ENCODE data around the gene KYNU.
A peak's percentile ranks its signal among the peaks of the same experiment; 100 is the strongest.
"Not testable (repeated sequence)": the region's sequence is repeated elsewhere in the genome, so short reads cannot be mapped to it uniquely, and the experiment has no call there.

KYNU gene

GRCh38 chr2:143068094-143068493, 190.6 kb downstream of the KYNU start:
- no peak overlapping the region for H3K27ac ChIP-seq
- POLR2A ChIA-PET (ENCODE audit: low non-redundant PET): no interaction called here
- TF ChIP-seq, protein P1, sequence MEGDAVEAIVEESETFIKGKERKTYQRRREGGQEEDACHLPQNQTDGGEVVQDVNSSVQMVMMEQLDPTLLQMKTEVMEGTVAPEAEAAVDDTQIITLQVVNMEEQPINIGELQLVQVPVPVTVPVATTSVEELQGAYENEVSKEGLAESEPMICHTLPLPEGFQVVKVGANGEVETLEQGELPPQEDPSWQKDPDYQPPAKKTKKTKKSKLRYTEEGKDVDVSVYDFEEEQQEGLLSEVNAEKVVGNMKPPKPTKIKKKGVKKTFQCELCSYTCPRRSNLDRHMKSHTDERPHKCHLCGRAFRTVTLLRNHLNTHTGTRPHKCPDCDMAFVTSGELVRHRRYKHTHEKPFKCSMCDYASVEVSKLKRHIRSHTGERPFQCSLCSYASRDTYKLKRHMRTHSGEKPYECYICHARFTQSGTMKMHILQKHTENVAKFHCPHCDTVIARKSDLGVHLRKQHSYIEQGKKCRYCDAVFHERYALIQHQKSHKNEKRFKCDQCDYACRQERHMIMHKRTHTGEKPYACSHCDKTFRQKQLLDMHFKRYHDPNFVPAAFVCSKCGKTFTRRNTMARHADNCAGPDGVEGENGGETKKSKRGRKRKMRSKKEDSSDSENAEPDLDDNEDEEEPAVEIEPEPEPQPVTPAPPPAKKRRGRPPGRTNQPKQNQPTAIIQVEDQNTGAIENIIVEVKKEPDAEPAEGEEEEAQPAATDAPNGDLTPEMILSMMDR (conservative IDR thresholded peaks at IDR 0.05; ENCODE audit: low read depth): no peak
- no peak for DNase-seq (ENCODE audit: low spot score)
- CTCF ChIA-PET: no interaction called here

GRCh38 chr2:143068509-143068908, 191.0 kb downstream of the KYNU start:
- DNase-seq (ENCODE audit: low spot score): no peak
- ChIA-PET POLR2A (ENCODE audit: low non-redundant PET) (no interaction called here), CTCF (no interaction called here)
- TF ChIP-seq, protein P1 (conservative IDR thresholded peaks at IDR 0.05; ENCODE audit: low read depth): no peak
- H3K27ac ChIP-seq: no peak overlapping the region

DNA sequence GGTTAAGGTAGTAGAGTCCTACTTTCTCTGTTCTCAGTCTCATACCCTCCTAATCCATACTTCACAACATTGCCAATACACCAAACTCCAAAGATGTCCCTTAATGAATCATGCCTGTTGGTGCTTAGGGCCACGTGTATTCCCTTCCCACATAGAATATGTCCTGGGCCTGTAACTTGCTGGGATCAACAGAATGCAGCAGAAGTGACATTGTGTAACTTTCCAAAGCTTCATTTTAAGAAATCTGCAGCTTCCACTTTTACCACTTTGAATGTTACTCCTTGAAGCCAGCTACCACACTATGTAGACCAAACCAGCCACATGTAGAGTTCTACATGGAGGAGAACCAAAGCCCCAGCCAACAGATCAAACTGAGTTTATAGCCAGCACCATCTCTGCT, 193.2 kb downstream of the KYNU start:
- H3K27ac ChIP-seq: no peak overlapping the region
- no peak for DNase-seq (ENCODE audit: low spot score)
- CTCF ChIA-PET: interaction anchor here (1.3 kb wide), 1 partner anchor 36 kb away, joined by 5 read pairs; no protein-coding TSS in a partner anchor
- POLR2A ChIA-PET (ENCODE audit: low non-redundant PET): no interaction called here
- TF ChIP-seq, protein P1 (conservative IDR thresholded peaks at IDR 0.05; ENCODE audit: low read depth): no peak

DNA sequence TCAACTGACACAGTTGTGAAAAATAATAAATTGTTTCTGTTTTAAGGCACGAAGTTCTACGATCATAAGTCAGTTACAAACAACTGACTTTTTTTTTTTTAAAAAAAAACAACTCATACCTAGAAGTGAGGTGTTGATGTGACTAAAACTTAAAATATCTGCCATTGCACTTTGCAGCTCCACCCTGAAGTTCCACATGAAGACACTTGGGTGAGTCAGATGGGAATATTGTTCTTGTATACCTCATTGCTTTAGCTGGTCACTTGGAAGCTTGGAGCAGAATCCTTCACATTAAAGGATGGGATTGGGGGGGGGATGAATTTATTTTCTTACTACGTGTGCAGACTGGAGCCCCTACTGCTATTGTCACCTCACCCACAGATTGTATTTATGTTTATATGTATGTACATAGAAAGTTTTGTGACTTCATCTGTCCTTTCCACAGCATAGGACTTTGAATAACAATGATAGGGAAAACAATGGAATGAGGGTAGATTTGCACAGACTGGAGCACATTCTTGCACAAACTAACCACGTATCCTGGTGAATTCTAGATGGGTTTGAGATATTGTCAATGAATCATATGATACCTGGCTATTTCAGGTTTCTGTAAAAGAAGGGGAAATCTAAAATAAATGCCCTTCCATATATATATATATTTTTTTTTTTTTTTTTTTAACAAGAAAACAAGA, 193.9 kb downstream of the KYNU start:
- POLR2A ChIA-PET (ENCODE audit: low non-redundant PET): no interaction called here
- H3K27ac ChIP-seq: no peak overlapping the region
- TF ChIP-seq, protein P1 (conservative IDR thresholded peaks at IDR 0.05; ENCODE audit: low read depth): no peak
- peak; percentile 50 for DNase-seq (ENCODE audit: low spot score)
- CTCF ChIA-PET: interaction anchor here (1.3 kb wide), 1 partner anchor 37 kb away, joined by 5 read pairs; no protein-coding TSS in a partner anchor

DNA sequence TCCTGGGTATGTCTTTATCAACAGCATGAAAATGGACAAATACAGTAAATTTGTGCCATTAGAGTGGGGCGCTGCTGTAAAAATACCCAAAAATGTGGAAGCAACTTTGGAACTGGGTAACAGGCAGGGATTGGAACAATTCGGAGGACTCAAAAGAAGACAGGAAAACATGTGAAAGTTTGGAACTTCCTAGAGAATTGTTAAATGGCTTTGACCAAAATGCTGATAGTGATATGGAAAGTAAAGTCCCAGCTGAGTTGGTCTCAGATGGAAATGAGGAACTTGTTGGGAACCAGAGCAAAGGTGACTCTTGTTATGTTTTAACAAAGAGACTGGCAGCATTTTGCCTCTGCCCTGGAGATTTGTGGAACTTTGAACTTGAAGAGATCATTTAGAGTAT, 197.4 kb downstream of the KYNU start:
- H3K27ac ChIP-seq; POLR2A ChIA-PET (ENCODE audit: low non-redundant PET); CTCF ChIA-PET; DNase-seq (ENCODE audit: low spot score): not testable (repeated sequence)

- TF ChIP-seq, protein P1 (conservative IDR thresholded peaks at IDR 0.05; ENCODE audit: low read depth): no peak
- POLR2A ChIA-PET (ENCODE audit: low non-redundant PET): no interaction called here
- no peak overlapping the region for H3K27ac ChIP-seq
- no peak for DNase-seq (ENCODE audit: low spot score)
- CTCF ChIA-PET: no interaction called here
Observed at GRCh38 chr2:143075711-143076110, 198.2 kb downstream of the KYNU start.

- no peak overlapping the region for H3K27ac ChIP-seq
- no peak for DNase-seq (ENCODE audit: low spot score)
- ChIA-PET CTCF (interaction anchor here (0.7 to 1.3 kb wide), 2 partner anchors 145 to 181 kb away, joined by 4 to 5 read pairs; no protein-coding TSS in a partner anchor), POLR2A (ENCODE audit: low non-redundant PET) (no interaction called here)
- TF ChIP-seq, protein P1 (conservative IDR thresholded peaks at IDR 0.05; ENCODE audit: low read depth): no peak
Observed at GRCh38 chr2:143078104-143078503, 200.6 kb downstream of the KYNU start.

Data from RWPE1 (cell line).